Measurements from ENCODE around the gene EIF2B1. TPM values are rescaled to one million over a fixed set of nuclear protein-coding genes. Genes with fewer than 3 reads are reported as not detected.

The EIF2B1 gene
- total and polyA plus RNA-seq, 2 donors (not counting 1 experiment from before 2014, with no cell fraction given): 23.1 to 36.1 TPM

DNA sequence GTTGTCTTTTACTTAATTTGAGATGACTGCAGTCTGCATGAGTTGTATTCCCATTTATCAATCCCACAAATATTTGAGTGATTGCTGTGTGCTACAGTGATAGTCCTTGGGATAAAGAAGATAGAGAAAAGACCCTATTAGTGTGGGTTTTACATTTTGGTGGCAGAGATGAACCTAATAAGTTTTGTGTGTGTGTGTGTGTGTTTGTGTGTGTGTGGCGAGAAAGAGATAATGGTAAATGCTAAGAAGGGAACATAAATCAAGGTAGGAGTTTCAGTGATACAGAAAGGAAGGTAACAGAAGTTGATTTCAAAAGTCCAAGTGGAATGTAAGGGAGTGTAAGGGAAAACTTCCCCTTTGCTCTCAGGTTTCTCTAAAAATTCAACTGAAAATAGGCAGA, 34.2 kb downstream of the EIF2B1 start:
- H2AFZ ChIP-seq (ENCODE audit: low read length): no peak overlapping the region
- DNase-seq (ENCODE audit: low read depth in 2 of 2): no peak
- peaks cover 3% of the 10 kb centered on the region for H3K36me3 ChIP-seq (ENCODE audit: control insufficient read depth, insufficient read depth, low read length)
- no peaks in the 10 kb centered on the region for H3K4me1 ChIP-seq (ENCODE audit: control insufficient read depth, extremely low read depth, insufficient read depth, low read length)
- no peak overlapping the region for H3K9ac ChIP-seq (ENCODE audit: insufficient read depth, low read length)
- TF ChIP-seq EZH2 (IDR thresholded peaks at IDR 0.05; ENCODE audit: low read length, missing control alignments): no peak
- TF ChIP-seq, protein P1, sequence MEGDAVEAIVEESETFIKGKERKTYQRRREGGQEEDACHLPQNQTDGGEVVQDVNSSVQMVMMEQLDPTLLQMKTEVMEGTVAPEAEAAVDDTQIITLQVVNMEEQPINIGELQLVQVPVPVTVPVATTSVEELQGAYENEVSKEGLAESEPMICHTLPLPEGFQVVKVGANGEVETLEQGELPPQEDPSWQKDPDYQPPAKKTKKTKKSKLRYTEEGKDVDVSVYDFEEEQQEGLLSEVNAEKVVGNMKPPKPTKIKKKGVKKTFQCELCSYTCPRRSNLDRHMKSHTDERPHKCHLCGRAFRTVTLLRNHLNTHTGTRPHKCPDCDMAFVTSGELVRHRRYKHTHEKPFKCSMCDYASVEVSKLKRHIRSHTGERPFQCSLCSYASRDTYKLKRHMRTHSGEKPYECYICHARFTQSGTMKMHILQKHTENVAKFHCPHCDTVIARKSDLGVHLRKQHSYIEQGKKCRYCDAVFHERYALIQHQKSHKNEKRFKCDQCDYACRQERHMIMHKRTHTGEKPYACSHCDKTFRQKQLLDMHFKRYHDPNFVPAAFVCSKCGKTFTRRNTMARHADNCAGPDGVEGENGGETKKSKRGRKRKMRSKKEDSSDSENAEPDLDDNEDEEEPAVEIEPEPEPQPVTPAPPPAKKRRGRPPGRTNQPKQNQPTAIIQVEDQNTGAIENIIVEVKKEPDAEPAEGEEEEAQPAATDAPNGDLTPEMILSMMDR (conservative IDR thresholded peaks at IDR 0.05 in 1 of 2, IDR thresholded peaks at IDR 0.05 in 1 of 2; ENCODE audit: low read depth in 1 of 2, low read length in 2 of 2): no peak
- no peak overlapping the region for H3K4me2 ChIP-seq (ENCODE audit: extremely low read depth, insufficient read depth, low read length)
- no peaks in the 10 kb centered on the region for H4K20me1 ChIP-seq (ENCODE audit: control insufficient read depth, extremely low read depth, insufficient read depth, low read length)
- no peaks in the 10 kb centered on the region for H3K27me3 ChIP-seq (ENCODE audit: control insufficient read depth, insufficient read depth, low read length)
- H3K79me2 ChIP-seq (ENCODE audit: control insufficient read depth, insufficient read depth, low read length): peaks cover 38% of the 10 kb centered on the region
- H3K27ac ChIP-seq (ENCODE audit: insufficient read depth, low read length): no peak overlapping the region
- no peaks in the 10 kb centered on the region for H3K9me3 ChIP-seq (ENCODE audit: control insufficient read depth, insufficient read depth, low read depth, low read length)
- no peak overlapping the region for H3K4me3 ChIP-seq (replicated peaks in 1 of 4; ENCODE audit: control extremely low read depth in 1 of 4, insufficient read depth in 1 of 4, low read depth in 3 of 4, low read length in 4 of 4)

DNA sequence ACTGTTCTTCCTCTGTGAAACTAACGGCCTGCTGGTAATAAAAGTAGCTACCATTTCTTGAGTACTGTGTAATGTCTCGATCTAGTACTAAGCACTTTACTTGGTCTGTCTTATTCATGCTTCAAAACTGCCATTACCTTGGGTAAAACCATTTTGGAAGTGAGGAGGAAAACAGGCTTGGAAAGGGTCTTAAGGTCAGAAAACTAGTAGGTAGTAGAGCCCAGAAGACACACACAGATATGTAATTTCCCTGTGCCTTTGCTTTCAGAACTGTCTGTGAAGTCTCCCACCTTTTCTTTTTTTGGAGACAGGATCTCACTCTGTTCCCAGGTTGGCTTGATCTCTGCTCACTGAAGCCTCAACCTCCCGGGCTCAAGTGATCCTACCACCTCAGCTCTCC, 35.0 kb downstream of the EIF2B1 start:
- peaks cover 3% of the 10 kb centered on the region for H3K36me3 ChIP-seq (ENCODE audit: control insufficient read depth, insufficient read depth, low read length)
- TF ChIP-seq EZH2 (IDR thresholded peaks at IDR 0.05; ENCODE audit: low read length, missing control alignments): no peak
- TF ChIP-seq, protein P1 (conservative IDR thresholded peaks at IDR 0.05 in 1 of 2, IDR thresholded peaks at IDR 0.05 in 1 of 2; ENCODE audit: low read depth in 1 of 2, low read length in 2 of 2): no peak
- no peak overlapping the region for H3K9ac ChIP-seq (ENCODE audit: insufficient read depth, low read length)
- no peak overlapping the region for H3K27ac ChIP-seq (ENCODE audit: insufficient read depth, low read length)
- H3K79me2 ChIP-seq (ENCODE audit: control insufficient read depth, insufficient read depth, low read length): peaks cover 35% of the 10 kb centered on the region
- H3K4me1 ChIP-seq (ENCODE audit: control insufficient read depth, extremely low read depth, insufficient read depth, low read length): no peaks in the 10 kb centered on the region
- no peak overlapping the region for H2AFZ ChIP-seq (ENCODE audit: low read length)
- H3K4me3 ChIP-seq (replicated peaks in 1 of 4; ENCODE audit: control extremely low read depth in 1 of 4, insufficient read depth in 1 of 4, low read depth in 3 of 4, low read length in 4 of 4): no peak overlapping the region
- no peaks in the 10 kb centered on the region for H3K27me3 ChIP-seq (ENCODE audit: control insufficient read depth, insufficient read depth, low read length)
- no peaks in the 10 kb centered on the region for H3K9me3 ChIP-seq (ENCODE audit: control insufficient read depth, insufficient read depth, low read depth, low read length)
- DNase-seq (ENCODE audit: low read depth in 2 of 2): no peak
- H4K20me1 ChIP-seq (ENCODE audit: control insufficient read depth, extremely low read depth, insufficient read depth, low read length): no peaks in the 10 kb centered on the region
- H3K4me2 ChIP-seq (ENCODE audit: extremely low read depth, insufficient read depth, low read length): no peak overlapping the region

DNA sequence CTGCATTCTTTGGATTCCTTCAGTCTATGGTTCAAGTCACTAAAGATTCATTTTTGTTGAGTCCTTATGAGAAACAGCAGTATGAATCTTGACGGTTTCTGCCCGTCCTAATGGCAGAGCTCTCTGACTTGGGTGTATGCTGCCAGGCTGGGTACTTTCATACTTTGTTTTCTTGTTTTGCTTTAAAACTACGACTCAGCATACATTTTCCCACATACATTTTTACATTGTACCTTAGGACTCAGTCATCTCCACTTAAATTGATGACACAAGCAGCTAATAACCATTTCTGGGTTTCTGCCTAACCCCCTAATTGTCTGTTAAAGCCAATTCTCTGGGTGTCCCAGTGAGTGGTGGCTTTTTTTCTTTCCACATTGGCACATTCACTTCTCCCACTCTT, 36.4 kb downstream of the EIF2B1 start:
- Histone ChIP-seq H3K9ac (ENCODE audit: insufficient read depth, low read length) (no peak overlapping the region), H3K79me2 (ENCODE audit: control insufficient read depth, insufficient read depth, low read length) (peaks cover 30% of the 10 kb centered on the region), H2AFZ (ENCODE audit: low read length) (no peak overlapping the region), H3K4me3 (replicated peaks in 1 of 4; ENCODE audit: control extremely low read depth in 1 of 4, insufficient read depth in 1 of 4, low read depth in 3 of 4, low read length in 4 of 4) (no peak overlapping the region), H3K9me3 (ENCODE audit: control insufficient read depth, insufficient read depth, low read depth, low read length) (no peaks in the 10 kb centered on the region), H3K4me1 (ENCODE audit: control insufficient read depth, extremely low read depth, insufficient read depth, low read length) (no peaks in the 10 kb centered on the region), H3K27ac (ENCODE audit: insufficient read depth, low read length) (no peak overlapping the region), H3K4me2 (ENCODE audit: extremely low read depth, insufficient read depth, low read length) (no peak overlapping the region), H4K20me1 (ENCODE audit: control insufficient read depth, extremely low read depth, insufficient read depth, low read length) (no peaks in the 10 kb centered on the region), H3K36me3 (ENCODE audit: control insufficient read depth, insufficient read depth, low read length) (peaks cover 5% of the 10 kb centered on the region), H3K27me3 (ENCODE audit: control insufficient read depth, insufficient read depth, low read length) (no peaks in the 10 kb centered on the region)
- TF ChIP-seq, protein P1 (conservative IDR thresholded peaks at IDR 0.05 in 1 of 2, IDR thresholded peaks at IDR 0.05 in 1 of 2; ENCODE audit: low read depth in 1 of 2, low read length in 2 of 2): no peak
- TF ChIP-seq EZH2 (IDR thresholded peaks at IDR 0.05; ENCODE audit: low read length, missing control alignments): no peak
- DNase-seq (ENCODE audit: low read depth in 2 of 2): no peak

Data from fibroblast of lung (primary cell).